ENCODE measurements around the gene MLLT3.

Gene MLLT3

DNA sequence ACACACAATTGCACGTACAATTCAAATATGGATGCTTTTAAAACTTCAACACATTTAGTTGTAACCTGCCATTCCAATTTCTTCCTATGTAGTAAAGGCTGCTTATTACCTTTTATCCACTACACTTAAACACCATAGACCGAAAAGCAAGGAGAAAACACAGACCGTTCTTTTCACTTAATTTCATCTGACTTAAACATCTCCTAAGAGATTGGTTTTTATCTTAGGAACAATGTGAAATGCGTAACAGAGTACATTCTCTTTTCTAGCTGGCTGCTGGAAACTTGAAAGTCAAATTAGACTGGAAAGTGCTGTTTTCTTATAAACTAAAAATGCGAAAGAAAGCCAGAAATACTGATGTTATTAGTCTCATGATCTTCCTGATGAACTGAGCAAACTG lies 241.8 kb downstream of the MLLT3 start:
- no peak for DNase-seq (ENCODE audit: low spot score)

- DNase-seq (ENCODE audit: low spot score) = no peak
These were observed 242.5 kb downstream of the MLLT3 start for GRCh38 chr9:20379804-20380225.

DNA sequence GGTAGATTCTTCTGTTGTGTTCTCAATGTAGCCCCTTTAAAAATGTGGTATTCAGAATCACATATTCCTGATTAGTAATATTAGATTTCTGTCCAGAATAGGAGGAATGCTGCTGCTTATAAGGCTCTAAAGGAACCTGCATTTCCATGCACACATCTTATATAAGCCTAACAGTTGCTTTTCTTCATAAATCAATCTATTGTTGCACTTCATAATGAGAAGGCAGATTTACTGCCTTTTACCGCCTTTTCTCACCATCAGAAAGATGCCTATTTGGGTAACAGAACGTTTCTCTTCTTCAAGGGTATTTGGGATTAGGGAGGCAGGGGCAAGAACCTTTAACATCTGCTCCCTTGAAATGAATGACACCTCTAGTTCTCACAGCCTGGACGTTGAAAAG lies 243.4 kb downstream of the MLLT3 start:
- no peak for DNase-seq (ENCODE audit: low spot score)

DNA sequence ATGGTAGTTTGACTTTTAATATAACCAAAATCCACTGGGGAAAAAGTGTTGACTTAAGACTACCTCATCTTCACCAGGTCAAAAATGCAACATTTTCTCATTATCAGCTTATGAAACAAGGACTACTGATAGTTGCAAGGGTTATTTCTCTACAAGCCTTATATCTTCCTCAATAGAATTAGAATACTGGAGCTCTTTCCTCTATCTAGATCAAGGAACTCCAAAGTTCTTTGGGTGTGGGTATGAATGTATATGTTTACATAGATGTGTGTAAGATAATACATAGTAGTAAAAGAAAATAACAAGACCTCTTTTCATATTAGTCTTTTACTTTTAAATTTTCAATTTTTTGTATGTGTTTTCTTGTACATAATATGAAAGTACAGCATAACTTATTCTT lies 244.5 kb downstream of the MLLT3 start:
- DNase-seq (ENCODE audit: low spot score) = no peak

GRCh38 chr9:20376731-20377375 lies 245.4 kb downstream of the MLLT3 start:
- DNase-seq (ENCODE audit: low spot score) = no peak

DNA sequence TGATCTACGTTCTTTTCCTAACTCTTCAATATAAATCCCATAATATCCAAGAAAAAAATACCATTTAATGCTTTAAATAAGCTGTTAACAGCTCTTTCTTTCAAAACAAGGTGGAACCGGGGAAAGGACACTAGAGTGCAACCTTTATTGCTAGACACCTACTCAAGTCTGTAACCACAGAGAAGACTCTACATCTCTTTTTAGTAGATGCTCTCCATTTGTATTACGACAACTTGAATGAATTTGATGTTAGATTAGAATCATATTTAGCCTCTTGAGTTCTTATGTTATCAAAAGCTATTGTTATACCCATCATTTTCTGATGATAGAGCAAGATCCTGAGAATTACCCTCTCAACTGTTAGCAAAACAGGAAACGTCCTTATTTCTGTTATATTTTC lies 246.3 kb downstream of the MLLT3 start:
- no peak for DNase-seq (ENCODE audit: low spot score)

- no peak for DNase-seq (ENCODE audit: low spot score)
These were observed 249.0 kb downstream of the MLLT3 start for GRCh38 chr9:20373263-20373662.

GRCh38 chr9:20369391-20369790 lies 252.9 kb downstream of the MLLT3 start:
- no peak for DNase-seq (ENCODE audit: low spot score)

DNA sequence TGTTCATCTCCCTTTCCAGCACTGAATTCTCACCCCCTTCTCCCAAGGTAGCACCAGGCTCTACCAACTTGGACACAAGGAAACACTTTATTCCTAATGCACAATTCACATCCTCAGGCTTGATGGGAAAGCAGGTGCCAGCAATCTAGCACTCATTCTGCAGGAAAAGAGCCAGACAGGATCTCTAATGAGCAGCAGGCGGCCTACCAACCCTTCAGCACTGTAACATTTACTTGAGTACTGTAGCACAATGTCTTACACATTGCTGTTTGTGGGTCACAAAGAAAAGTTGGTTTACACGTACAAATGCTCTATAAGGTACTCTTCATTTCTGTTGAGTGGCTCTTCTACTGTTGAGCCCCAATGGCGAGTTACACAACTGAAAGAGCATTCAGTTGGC lies 254.4 kb downstream of the MLLT3 start:
- DNase-seq (ENCODE audit: low spot score) = no peak

- no peak for DNase-seq (ENCODE audit: low spot score)
These were observed 257.3 kb downstream of the MLLT3 start for GRCh38 chr9:20364959-20365358.

DNA sequence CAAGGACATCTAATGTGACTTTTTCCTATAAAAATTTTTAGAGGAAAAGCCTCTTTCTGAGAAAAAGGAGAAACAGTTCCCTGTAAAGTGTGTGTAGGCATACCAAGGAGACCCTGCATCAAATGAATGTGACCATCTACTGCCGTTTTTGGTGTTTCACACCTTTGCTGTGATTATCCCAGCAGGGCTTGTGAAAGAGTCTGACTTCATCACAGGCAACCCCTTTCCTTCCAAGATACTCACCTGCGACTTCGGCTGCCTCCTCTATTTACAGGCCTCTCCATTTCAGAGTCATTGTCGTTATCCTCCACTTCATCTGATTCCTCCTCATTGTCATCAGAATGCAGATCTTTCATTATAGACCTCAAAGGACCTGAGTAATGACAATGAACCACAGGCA lies 259.1 kb downstream of the MLLT3 start:
- DNase-seq (ENCODE audit: low spot score) = no peak

- no peak for DNase-seq (ENCODE audit: low spot score)
These were observed 260.4 kb downstream of the MLLT3 start for GRCh38 chr9:20361656-20362570.

GRCh38 chr9:20361229-20361628 lies 261.1 kb downstream of the MLLT3 start:
- no peak for DNase-seq (ENCODE audit: low spot score)

- DNase-seq (ENCODE audit: low spot score) = peak; percentile 25
These were observed 264.1 kb downstream of the MLLT3 start for GRCh38 chr9:20358207-20358606.

DNA sequence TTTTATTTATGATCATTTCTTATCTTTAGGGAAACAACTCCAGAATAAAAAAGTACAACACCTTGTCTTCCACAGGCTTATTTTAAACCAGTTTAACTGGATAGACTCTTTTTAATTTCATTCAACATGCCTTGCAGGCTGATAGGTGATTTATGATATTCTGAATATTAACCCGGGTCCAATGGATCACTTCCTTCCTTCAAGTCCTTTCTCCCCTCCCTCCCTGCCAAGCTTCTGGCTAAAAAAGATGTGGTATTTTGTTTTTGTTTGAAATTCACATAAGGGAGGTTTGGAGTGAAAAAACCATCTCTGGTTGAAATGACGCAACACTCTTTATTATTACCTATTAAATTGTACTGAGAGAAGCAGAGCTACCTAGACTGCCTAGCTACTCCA lies 265.3 kb downstream of the MLLT3 start:
- DNase-seq (ENCODE audit: low spot score) = no peak

GRCh38 chr9:20356403-20357036 lies 265.8 kb downstream of the MLLT3 start:
- peak; percentile 83 for DNase-seq (ENCODE audit: low spot score)

DNA sequence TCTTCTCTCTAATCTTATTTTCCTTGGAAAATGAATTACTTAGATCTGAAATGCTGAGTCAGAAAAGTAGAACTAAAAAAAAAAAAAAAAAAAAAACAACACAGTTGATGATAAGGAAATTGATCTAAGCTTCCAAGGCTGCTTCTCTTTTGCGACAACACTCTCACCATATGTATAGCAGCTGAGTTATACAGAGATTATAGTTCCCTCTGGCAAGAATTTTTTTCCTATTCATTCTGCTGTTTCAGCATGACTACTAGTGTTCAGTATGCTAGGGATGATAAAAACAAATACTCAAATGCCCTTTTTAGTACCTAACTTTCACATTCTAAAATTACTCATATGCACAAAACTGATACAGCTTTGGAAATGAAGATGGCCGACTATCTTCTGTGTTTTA lies 267.3 kb downstream of the MLLT3 start:
- no peak for DNase-seq (ENCODE audit: low spot score)

DNA sequence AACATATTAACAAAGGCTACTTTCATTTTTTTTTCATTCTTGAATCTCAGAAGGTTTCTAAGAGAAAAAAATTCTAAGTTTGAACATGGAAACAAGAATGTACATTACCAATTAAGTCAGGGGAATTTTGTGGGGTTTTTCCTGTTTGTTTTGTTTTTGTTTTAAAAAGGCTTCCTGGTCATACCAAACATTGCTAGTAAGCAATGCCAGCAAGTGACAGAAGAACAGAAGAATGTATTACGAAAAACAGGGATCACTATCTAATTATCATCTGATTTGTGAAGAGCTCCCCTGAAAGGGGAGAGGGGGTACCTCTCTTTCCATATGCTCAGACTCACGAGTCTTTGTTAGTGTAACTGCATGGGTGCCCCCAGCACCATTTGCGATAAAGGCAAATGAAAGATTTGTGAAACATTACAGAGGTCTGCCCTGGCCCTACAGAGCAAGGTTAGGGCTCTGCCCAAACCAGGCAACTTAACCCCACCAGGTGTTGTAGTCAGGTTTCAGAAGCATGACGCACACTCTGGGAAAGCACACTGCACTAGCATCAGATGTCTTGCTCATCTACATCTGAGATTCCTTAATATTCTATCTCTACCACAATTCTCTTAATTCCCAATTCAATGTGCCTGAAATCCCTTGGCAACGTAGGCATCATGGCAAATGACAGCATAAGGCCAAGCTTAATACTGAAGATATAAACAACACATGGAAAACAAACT lies 268.2 kb downstream of the MLLT3 start:
- DNase-seq (ENCODE audit: low spot score) = no peak

GRCh38 chr9:20353524-20353923 lies 268.8 kb downstream of the MLLT3 start:
- DNase-seq (ENCODE audit: low spot score) = no peak

GRCh38 chr9:20352591-20352990 lies 269.7 kb downstream of the MLLT3 start:
- DNase-seq (ENCODE audit: low spot score) = no peak

DNA sequence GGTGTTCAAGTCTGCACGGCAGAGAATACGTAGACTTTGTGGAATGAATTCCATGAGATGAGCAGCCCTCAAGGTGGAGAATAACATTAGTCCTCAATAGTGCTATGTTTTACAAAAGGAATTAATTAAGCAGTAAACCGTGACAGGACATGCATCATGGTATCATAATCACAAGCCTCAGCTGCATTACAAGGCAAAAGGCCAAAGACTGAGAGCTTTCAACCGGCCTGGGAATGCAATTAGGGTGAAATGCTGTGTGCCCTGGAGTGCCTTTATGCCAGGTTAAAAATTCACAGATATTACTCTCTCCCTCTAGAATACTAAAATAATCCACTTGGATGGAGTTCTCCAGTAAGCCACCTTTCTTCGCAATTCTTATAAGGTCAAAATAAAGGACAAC lies 270.6 kb downstream of the MLLT3 start:
- DNase-seq (ENCODE audit: low spot score) = no peak

GRCh38 chr9:20349568-20349967 lies 272.7 kb downstream of the MLLT3 start:
- DNase-seq (ENCODE audit: low spot score) = no peak

All from LoVo (cell line).